CD4-positive, alpha-beta memory T cell (primary cell): ENCODE measurements around the gene PIK3C3. TPM values are rescaled to one million over a fixed set of nuclear protein-coding genes. Genes with fewer than 3 reads are reported as not detected.

ENCODE experiments used
- CTCF ChIA-PET: fragments of 350-600 bp; sonication (Branson Sonifier 250); formaldehyde crosslinking; loops from one replicate; lab custom pipeline; 2021; ENCODE audit warnings: inconsistent platforms; ENCODE audit not compliant: partially characterized antibody; lab: Charles Lee
- POLR2A ChIA-PET: fragments of 350-600 bp; sonication (Branson Sonifier 250); formaldehyde crosslinking; loops from one replicate; lab custom pipeline; 2021; ENCODE audit not compliant: partially characterized antibody; lab: Charles Lee
- DNase-seq, 5 donors: peaks; one replicate each; pipeline versions ENCODE4 v3.0.0 to v3.0.0-alpha.2; 2020 to 2022; ENCODE audit warnings: mixed read lengths in 1 of 5
- H3K27ac ChIP-seq: one replicate; pipeline ENCODE4 v1.7.0; 2013; ENCODE audit warnings: low read depth, low read length
- H3K27me3 ChIP-seq: 2 replicates; pipeline ENCODE4 v1.7.0; 2013; ENCODE audit warnings: mild to moderate bottlenecking, low read length, moderate library complexity; ENCODE audit not compliant: insufficient read depth
- H3K36me3 ChIP-seq: 2 replicates; pipeline ENCODE4 v1.7.0; 2013; ENCODE audit warnings: mild to moderate bottlenecking, low read length, moderate library complexity; ENCODE audit not compliant: insufficient read depth
- H3K4me1 ChIP-seq: 2 replicates; pipeline ENCODE4 v1.7.0; 2013; ENCODE audit warnings: mild to moderate bottlenecking, low read length, moderate library complexity; ENCODE audit not compliant: insufficient read depth
- H3K4me3 ChIP-seq, 2 donors: one replicate each; pipeline ENCODE4 v1.7.0; 2013; ENCODE audit warnings: low read length in 2 of 2, mild to moderate bottlenecking in 1 of 2
- H3K9me3 ChIP-seq, 2 donors: one replicate each; pipeline ENCODE4 v1.7.0; 2013; ENCODE audit warnings: low read length in 2 of 2, control low read depth in 1 of 2; ENCODE audit not compliant: control insufficient read depth in 1 of 2
- H3K27ac Mint-ChIP-seq, 7 donors: one replicate each; pipeline ENCODE4 v1.8.0; 2020 to 2021; ENCODE audit warnings: mixed read lengths in 7 of 7, mild to moderate bottlenecking in 6 of 7, inconsistent platforms in 3 of 7, moderate library complexity in 3 of 7
- H3K27me3 Mint-ChIP-seq, 2 donors: one replicate each; pipeline ENCODE4 v1.8.0; 2020 to 2021; ENCODE audit warnings: mixed read lengths in 2 of 2
- H3K36me3 Mint-ChIP-seq, 2 donors: one replicate each; pipeline ENCODE4 v1.8.0; 2020 to 2021; ENCODE audit warnings: mixed read lengths in 2 of 2, inconsistent platforms in 1 of 2, mild to moderate bottlenecking in 1 of 2
- H3K4me1 Mint-ChIP-seq, 4 donors: one replicate each; pipeline ENCODE4 v1.8.0; 2020 to 2021; ENCODE audit warnings: mixed read lengths in 4 of 4, mild to moderate bottlenecking in 1 of 4
- H3K4me3 Mint-ChIP-seq, 8 donors: one replicate each; pipeline ENCODE4 v1.8.0; 2020 to 2021; ENCODE audit warnings: mixed read lengths in 8 of 8, mild to moderate bottlenecking in 7 of 8, moderate library complexity in 6 of 8, inconsistent platforms in 3 of 8
- H3K9me3 Mint-ChIP-seq, 8 donors: one replicate each; pipeline ENCODE4 v1.8.0; 2020 to 2021; ENCODE audit warnings: mixed read lengths in 8 of 8, mild to moderate bottlenecking in 5 of 8, inconsistent platforms in 3 of 8, moderate library complexity in 1 of 8
- intact Hi-C: fragments of 100-400 bp; cut with micrococcal nuclease; formaldehyde crosslinking; loops from one replicate; pipeline ENCODE4 v1.15.1; 2023
- polyA plus RNA-seq, 2 donors: library from polyadenylated mRNA; unstranded; fragments of 300-500 nt; fragmentation: Illumina TruSeq; gene quantifications; one replicate each; pipeline ENCODE4 v1.2.3, GENCODE V29; 2021
- total RNA-seq, 2 experiments: library from RNA; stranded (reverse); gene quantifications; one replicate each; pipeline ENCODE4 v1.2.3, GENCODE V29; 2021

PIK3C3 gene
- total and polyA plus RNA-seq, 4 experiments from 2014 or later, result 31.0 to 78.0 (median 54.8) TPM

DNA sequence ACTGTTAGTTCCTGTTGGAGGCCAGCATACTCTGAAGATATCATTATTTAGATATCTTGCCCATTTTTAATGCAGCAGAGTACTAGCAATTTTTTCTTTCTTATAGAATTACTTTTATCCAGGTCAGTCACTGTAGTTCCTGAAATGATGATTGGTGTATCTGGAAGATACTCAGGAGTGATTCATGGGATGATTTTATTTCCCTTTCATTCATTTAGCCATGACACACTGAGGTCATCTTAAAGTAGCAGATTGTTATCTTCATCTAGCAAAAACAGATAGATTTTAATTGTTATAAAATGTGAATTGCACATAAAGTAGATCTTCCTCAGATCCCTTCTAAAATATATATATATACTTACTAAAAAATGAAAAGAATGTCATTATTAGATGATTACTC lies 109.1 kb downstream of the PIK3C3 start:
- H3K4me3 ChIP-seq, result no peak overlapping the region
- no peaks in the 10 kb centered on the region for H3K27me3 ChIP-seq
- H3K27ac ChIP-seq, result no peak overlapping the region
- intact Hi-C loops, result no loop called here
- no peaks in the 10 kb centered on the region for H3K27me3 Mint-ChIP-seq
- H3K9me3 ChIP-seq, result no peaks in the 10 kb centered on the region
- H3K36me3 ChIP-seq, result peaks cover 15% of the 10 kb centered on the region
- CTCF ChIA-PET, result interaction anchor here (1.5 to 1.8 kb wide), 2 partner anchors 11 to 13 kb away, joined by 6 to 8 read pairs; no protein-coding TSS in a partner anchor
- no peak for DNase-seq
- no peaks in the 10 kb centered on the region for H3K4me1 ChIP-seq
- no peaks in the 10 kb centered on the region for H3K4me1 Mint-ChIP-seq
- H3K4me3 Mint-ChIP-seq, result no peak overlapping the region
- peaks cover 0 to 2% (median 0%) of the 10 kb centered on the region in 8 donors for H3K9me3 Mint-ChIP-seq
- no peak overlapping the region for H3K27ac Mint-ChIP-seq
- H3K36me3 Mint-ChIP-seq, result peaks cover 52 to 71% of the 10 kb centered on the region in 2 donors
- POLR2A ChIA-PET, result no interaction called here

- Mint-ChIP-seq H3K4me1 (no peaks in the 10 kb centered on the region), H3K36me3 (peaks cover 66 to 70% of the 10 kb centered on the region in 2 donors), H3K4me3 (no peak overlapping the region), H3K27ac (peak overlapping the region in 1 of 7 donors; percentile 26), H3K27me3 (no peaks in the 10 kb centered on the region), H3K9me3 (peaks cover 0 to 2% (median 0%) of the 10 kb centered on the region in 8 donors)
- ChIA-PET CTCF (interaction anchor here (0.9 to 2.4 kb wide), 3 partner anchors 14 to 17 kb away, joined by 3 to 11 read pairs (median 3); no protein-coding TSS in a partner anchor), POLR2A (no interaction called here)
- no peak for DNase-seq
- H3K36me3 ChIP-seq, result peaks cover 23% of the 10 kb centered on the region
- no peak overlapping the region for H3K4me3 ChIP-seq
- no peaks in the 10 kb centered on the region for H3K9me3 ChIP-seq
- no peaks in the 10 kb centered on the region for H3K4me1 ChIP-seq
- H3K27me3 ChIP-seq, result no peaks in the 10 kb centered on the region
- H3K27ac ChIP-seq, result no peak overlapping the region
- intact Hi-C loops, result no loop called here
Observed at GRCh38 chr18:42067518-42067917, 112.5 kb downstream of the PIK3C3 start.

DNA sequence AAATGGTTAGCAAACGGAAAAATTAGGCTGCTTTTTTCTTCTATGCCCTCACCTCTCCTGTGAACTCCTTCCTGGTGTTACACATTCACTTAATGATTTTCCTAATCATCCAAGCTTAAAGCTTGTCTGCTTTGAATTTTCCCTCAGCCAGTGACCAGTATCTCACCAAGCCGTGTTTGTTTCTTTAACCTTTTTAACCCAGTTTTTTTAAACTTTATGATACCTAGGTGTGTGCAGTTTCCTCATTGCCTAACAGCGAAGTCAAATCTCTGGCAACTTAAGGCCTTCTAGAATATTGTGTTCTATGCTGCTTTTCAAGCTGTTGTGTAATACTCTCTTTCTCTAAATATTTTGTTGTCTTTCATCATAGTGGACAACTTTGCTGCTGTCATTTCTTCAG lies 113.0 kb downstream of the PIK3C3 start:
- CTCF ChIA-PET, result interaction anchor here (0.9 to 2.4 kb wide), 3 partner anchors 15 to 46 kb away, joined by 3 to 11 read pairs (median 7); no protein-coding TSS in a partner anchor
- no peak for DNase-seq
- peak overlapping the region in 1 of 7 donors; percentile 70 for H3K27ac Mint-ChIP-seq
- no peaks in the 10 kb centered on the region for H3K27me3 Mint-ChIP-seq
- H3K4me3 ChIP-seq, result no peak overlapping the region
- peaks cover 0 to 2% (median 0%) of the 10 kb centered on the region in 8 donors for H3K9me3 Mint-ChIP-seq
- H3K9me3 ChIP-seq, result no peaks in the 10 kb centered on the region
- no peak overlapping the region for H3K27ac ChIP-seq
- no peaks in the 10 kb centered on the region for H3K4me1 Mint-ChIP-seq
- H3K36me3 Mint-ChIP-seq, result peaks cover 65 to 70% of the 10 kb centered on the region in 2 donors
- no peaks in the 10 kb centered on the region for H3K27me3 ChIP-seq
- no peaks in the 10 kb centered on the region for H3K4me1 ChIP-seq
- H3K36me3 ChIP-seq, result peaks cover 23% of the 10 kb centered on the region
- H3K4me3 Mint-ChIP-seq, result no peak overlapping the region
- intact Hi-C loops, result no loop called here
- POLR2A ChIA-PET, result no interaction called here

- H3K4me1 Mint-ChIP-seq, result peaks cover 0 to 5% (median 3%) of the 10 kb centered on the region in 4 donors
- DNase-seq, result no peak
- no peaks in the 10 kb centered on the region for H3K27me3 Mint-ChIP-seq
- H3K36me3 Mint-ChIP-seq, result peaks cover 71 to 73% of the 10 kb centered on the region in 2 donors
- Histone ChIP-seq H3K9me3 (no peaks in the 10 kb centered on the region), H3K36me3 (peaks cover 23% of the 10 kb centered on the region), H3K27me3 (no peaks in the 10 kb centered on the region), H3K27ac (no peak overlapping the region), H3K4me1 (no peaks in the 10 kb centered on the region), H3K4me3 (no peak overlapping the region)
- peaks cover 0 to 2% (median 0%) of the 10 kb centered on the region in 8 donors for H3K9me3 Mint-ChIP-seq
- POLR2A ChIA-PET, result no interaction called here
- intact Hi-C loops, result no loop called here
- no peak overlapping the region for H3K27ac Mint-ChIP-seq
- CTCF ChIA-PET, result interaction anchor here (1.6 to 2.4 kb wide), 3 partner anchors 16 to 45 kb away, joined by 6 to 11 read pairs (median 7); no protein-coding TSS in a partner anchor
- H3K4me3 Mint-ChIP-seq, result no peak overlapping the region
Observed at GRCh38 chr18:42069036-42069435, 114.0 kb downstream of the PIK3C3 start.

- Mint-ChIP-seq H3K4me1 (peaks cover 4 to 9% (median 5%) of the 10 kb centered on the region in 4 donors), H3K36me3 (peaks cover 63 to 67% of the 10 kb centered on the region in 2 donors), H3K27ac (no peak overlapping the region), H3K4me3 (no peak overlapping the region), H3K27me3 (no peaks in the 10 kb centered on the region), H3K9me3 (peaks cover 0 to 2% (median 0%) of the 10 kb centered on the region in 8 donors)
- no peaks in the 10 kb centered on the region for H3K4me1 ChIP-seq
- intact Hi-C loops, result no loop called here
- H3K27ac ChIP-seq, result no peak overlapping the region
- no peak for DNase-seq
- ChIA-PET POLR2A (no interaction called here), CTCF (interaction anchor here (0.6 to 1.5 kb wide), 3 partner anchors 19 to 42 kb away, joined by 3 to 7 read pairs (median 4); no protein-coding TSS in a partner anchor)
- H3K9me3 ChIP-seq, result no peaks in the 10 kb centered on the region
- no peak overlapping the region for H3K4me3 ChIP-seq
- H3K27me3 ChIP-seq, result no peaks in the 10 kb centered on the region
- H3K36me3 ChIP-seq, result peaks cover 20% of the 10 kb centered on the region
Observed at GRCh38 chr18:42072407-42072806, 117.4 kb downstream of the PIK3C3 start.

DNA sequence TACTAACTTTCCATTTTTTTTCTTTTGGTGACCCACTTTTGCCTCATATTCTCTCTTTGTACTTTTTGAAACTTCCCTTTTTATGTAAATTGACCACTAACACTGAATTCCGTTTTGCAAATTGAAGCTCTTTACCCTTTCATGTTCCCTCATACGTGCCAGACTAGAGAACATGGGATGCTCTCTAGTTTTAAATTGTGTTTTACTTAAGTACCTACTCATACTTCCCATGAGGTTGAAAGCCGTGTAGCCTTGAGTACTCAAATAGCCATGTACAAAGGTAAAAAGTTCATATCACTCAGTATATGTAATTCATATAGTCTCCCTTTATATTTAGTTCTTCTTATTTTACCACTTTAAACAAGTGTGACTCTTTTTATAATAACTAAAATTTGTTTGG lies 119.7 kb downstream of the PIK3C3 start:
- Mint-ChIP-seq H3K36me3 (peaks cover 60 to 66% of the 10 kb centered on the region in 2 donors), H3K27me3 (no peaks in the 10 kb centered on the region), H3K4me1 (peaks cover 4 to 9% (median 6%) of the 10 kb centered on the region in 4 donors), H3K4me3 (peak overlapping the region in 1 of 8 donors; percentile 10), H3K27ac (peak overlapping the region in 4 of 7 donors; percentile 2 to 69 (median 4)), H3K9me3 (no peaks in the 10 kb centered on the region)
- Histone ChIP-seq H3K27me3 (no peaks in the 10 kb centered on the region), H3K9me3 (no peaks in the 10 kb centered on the region), H3K36me3 (peaks cover 10% of the 10 kb centered on the region), H3K4me1 (no peaks in the 10 kb centered on the region), H3K27ac (no peak overlapping the region), H3K4me3 (no peak overlapping the region)
- DNase-seq, result no peak
- ChIA-PET POLR2A (interaction anchor here (0.6 kb wide), 1 partner anchor 93 kb away, joined by 4 read pairs; no protein-coding TSS in a partner anchor), CTCF (interaction anchor here (0.9 to 1.8 kb wide), 2 partner anchors 21 to 40 kb away, joined by 3 to 6 read pairs; no protein-coding TSS in a partner anchor)
- intact Hi-C loops, result no loop called here

- Mint-ChIP-seq H3K27me3 (no peaks in the 10 kb centered on the region), H3K9me3 (no peaks in the 10 kb centered on the region), H3K4me3 (no peak overlapping the region), H3K27ac (peak overlapping the region in 1 of 7 donors; percentile 3), H3K4me1 (peaks cover 4 to 10% (median 6%) of the 10 kb centered on the region in 4 donors), H3K36me3 (peaks cover 65 to 71% of the 10 kb centered on the region in 2 donors)
- no peaks in the 10 kb centered on the region for H3K9me3 ChIP-seq
- H3K27ac ChIP-seq, result no peak overlapping the region
- H3K4me3 ChIP-seq, result no peak overlapping the region
- DNase-seq, result no peak
- no peaks in the 10 kb centered on the region for H3K4me1 ChIP-seq
- POLR2A ChIA-PET, result no interaction called here
- peaks cover 12% of the 10 kb centered on the region for H3K36me3 ChIP-seq
- no peaks in the 10 kb centered on the region for H3K27me3 ChIP-seq
- CTCF ChIA-PET, result interaction anchor here (0.7 to 2.9 kb wide), 2 partner anchors 25 to 36 kb away, joined by 3 to 11 read pairs; no protein-coding TSS in a partner anchor
- intact Hi-C loops, result no loop called here
Observed at GRCh38 chr18:42078711-42079110, 123.7 kb downstream of the PIK3C3 start.
